T-helper 1 cell treated with Interleukin-12 subunit alpha and Interleukin-12 subunit beta and Interleukin-4 antibody, amounts not matched to agents 30 ng/mL and 1 ng/mL, for 36 hours (primary cell): Measurements from ENCODE around the gene TIAM1. TPM values are rescaled to one million over a fixed set of nuclear protein-coding genes. Genes with fewer than 3 reads are reported as not detected.

Experiments
- intact Hi-C: fragments of 100-400 bp; cut with micrococcal nuclease; formaldehyde crosslinking; loops from one replicate; pipeline ENCODE4 v1.15.1; 2024
- total RNA-seq: library from RNA; stranded (reverse); gene quantifications from 2 replicates; pipeline ENCODE4 v1.2.3, GENCODE V29; 2022

The TIAM1 gene
- total RNA-seq, 1 donor from 2014 or later, result 155 TPM

GRCh38 chr21:31335957-31336738 is 7.9 kb downstream of the TIAM1 start:
- intact Hi-C loops, result loop anchor here (1.0 kb wide), 2 partner anchors 8 to 10 kb away; partner anchors contain the start of gene TIAM1

GRCh38 chr21:31334648-31335121 is 9.4 kb downstream of the TIAM1 start:
- intact Hi-C loops, result no loop called here

DNA sequence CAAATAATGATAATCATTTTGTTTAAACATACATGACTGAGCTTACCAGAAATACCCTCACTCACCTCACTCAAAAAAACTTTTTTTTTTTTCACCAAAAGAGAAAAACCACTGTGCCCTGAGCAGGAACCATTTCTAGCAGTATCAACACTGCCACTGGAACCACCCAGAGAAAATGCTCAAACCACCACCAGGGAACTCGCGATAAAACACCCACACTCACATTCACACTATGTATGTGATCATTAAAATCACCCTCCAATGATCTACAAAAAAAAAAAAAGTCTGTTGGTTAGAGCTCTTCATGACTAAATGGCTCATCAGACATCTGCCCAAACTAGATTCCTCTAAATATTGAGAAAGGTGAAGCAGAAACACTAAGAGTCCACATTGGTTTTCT is 11.5 kb downstream of the TIAM1 start:
- intact Hi-C loops, result no loop called here

GRCh38 chr21:31331231-31331630 is 12.8 kb downstream of the TIAM1 start:
- intact Hi-C loops, result no loop called here

DNA sequence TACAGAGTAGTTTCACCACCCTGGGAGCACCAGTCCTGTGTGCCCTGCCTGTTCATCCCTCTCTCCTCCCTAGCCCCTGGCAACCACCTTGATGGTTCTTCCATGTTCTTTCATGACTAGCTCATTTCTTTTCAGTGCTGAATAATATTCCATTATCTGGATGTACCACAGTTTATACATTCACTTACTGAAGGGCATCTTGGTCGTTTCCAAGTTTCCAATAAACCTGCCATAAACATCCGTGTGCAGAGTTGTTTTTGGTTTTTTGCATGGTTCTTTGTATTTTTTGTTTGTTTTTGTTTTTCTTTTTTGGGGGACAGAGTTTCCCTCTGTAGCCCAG is 13.9 kb downstream of the TIAM1 start:
- intact Hi-C loops, result no loop called here

GRCh38 chr21:31329456-31330143 is 14.5 kb downstream of the TIAM1 start:
- intact Hi-C loops, result no loop called here

DNA sequence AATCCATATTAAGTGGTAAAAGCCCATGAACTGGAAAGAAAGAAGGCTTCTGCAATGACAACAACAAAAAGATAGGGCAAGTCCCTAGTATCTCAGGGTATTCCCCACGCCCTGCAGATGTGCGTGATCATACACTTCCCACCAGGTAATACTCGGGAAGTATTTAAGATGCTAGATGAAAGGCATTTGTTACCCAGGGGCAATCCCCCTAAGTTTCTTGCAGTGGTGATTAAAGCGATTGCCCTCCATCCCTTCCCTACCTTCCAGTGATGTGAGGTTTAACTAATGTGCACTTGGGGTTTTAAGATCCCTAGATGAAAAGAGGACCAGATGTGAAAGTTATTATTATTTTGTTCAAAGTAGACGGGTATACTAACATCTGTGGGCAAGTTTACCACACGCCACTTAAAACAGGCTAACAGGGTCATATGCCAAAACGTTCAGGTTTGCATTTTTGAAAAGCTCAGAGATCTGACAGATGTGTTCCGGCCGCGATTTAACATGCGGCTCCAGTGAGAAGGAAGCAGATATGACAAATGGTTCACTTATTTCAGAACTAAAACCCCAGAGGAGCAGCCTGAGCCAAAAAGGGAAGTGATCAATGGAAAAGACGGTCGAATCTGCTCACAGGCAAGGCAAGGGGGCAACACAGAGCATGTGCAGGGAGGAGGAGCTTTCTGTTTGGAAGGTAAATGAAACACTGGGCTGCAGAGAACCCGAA is 17.4 kb downstream of the TIAM1 start:
- intact Hi-C loops, result loop anchor here (1.0 to 2.0 kb wide), 3 partner anchors 10 to 28 kb away; no protein-coding TSS in a partner anchor

- intact Hi-C loops, result no loop called here
Measured at GRCh38 chr21:31318971-31319370, 25.1 kb downstream of the TIAM1 start.

DNA sequence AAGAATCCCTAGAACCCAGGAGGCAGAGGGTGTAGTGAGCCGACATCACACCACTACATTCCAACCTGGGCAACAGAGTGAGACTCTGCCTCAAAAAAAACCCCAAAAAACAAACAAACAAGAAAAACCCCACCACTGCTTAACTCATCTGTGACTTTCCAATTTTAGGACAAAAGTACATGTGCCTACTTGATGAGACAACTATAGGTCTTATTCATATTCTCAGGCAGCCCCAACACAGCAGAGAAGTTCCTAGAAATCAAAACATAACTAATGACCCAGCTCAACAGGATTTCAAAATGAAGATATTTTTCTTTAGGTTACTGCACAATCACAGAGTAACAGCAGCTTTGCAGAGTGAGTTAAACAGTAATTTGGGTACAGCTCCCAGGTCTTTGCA is 26.4 kb downstream of the TIAM1 start:
- intact Hi-C loops, result no loop called here

GRCh38 chr21:31316488-31317169 is 27.4 kb downstream of the TIAM1 start:
- intact Hi-C loops, result no loop called here

- intact Hi-C loops, result no loop called here
Measured at GRCh38 chr21:31316072-31316471, 28.0 kb downstream of the TIAM1 start.

GRCh38 chr21:31310750-31311149 is 33.3 kb downstream of the TIAM1 start:
- intact Hi-C loops, result no loop called here

DNA sequence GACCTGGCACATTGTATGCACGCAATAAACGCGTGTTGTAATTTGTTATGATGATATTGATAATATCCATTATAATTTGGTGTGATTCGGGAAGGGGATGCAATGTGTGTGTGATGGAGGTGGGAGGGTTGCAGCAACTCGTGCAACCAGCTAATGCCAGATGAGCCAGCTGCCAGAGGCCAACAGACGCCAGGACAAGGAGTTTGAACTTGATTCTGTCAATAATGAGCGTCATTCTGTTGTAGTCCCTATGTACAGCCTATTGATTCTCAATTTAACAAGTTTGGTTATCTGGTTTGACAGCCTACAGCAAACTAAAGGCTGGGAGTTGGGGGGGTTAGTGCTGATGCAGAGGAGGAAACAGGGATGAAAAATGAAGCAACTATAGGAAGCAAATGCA is 35.5 kb downstream of the TIAM1 start:
- intact Hi-C loops, result no loop called here

GRCh38 chr21:31305888-31306287 is 38.2 kb downstream of the TIAM1 start:
- intact Hi-C loops, result no loop called here

GRCh38 chr21:31299291-31300147 is 44.5 kb downstream of the TIAM1 start:
- intact Hi-C loops, result no loop called here

DNA sequence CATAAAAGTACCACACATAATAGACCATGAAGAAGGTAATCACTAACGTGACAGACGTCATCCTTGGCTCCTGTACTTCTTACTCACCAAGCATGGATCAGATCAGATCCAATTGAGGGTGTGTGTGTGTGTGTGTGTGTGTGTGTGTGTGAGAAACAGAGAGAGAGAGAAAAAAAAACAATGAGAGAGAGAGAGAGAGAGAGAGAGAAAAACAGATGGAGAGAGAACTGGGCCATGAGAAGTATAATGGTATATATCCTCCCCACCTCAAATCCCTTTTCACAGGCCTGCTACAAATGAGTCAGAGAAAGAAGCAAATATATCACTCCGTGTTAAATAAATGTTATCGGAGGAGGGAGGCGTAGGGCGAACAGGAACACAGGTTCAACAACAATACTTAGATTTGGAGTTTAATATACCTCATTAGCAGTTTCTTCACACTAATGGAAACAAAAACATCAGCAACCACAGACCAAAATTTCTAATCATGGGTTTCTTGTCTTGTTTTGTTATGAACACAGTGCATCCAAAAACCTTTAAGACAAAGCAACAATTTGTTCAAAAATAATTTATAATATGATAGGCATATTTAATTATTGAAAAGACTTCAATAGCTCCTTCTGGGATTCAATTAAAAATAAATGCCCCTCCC is 45.3 kb downstream of the TIAM1 start:
- intact Hi-C loops, result no loop called here

DNA sequence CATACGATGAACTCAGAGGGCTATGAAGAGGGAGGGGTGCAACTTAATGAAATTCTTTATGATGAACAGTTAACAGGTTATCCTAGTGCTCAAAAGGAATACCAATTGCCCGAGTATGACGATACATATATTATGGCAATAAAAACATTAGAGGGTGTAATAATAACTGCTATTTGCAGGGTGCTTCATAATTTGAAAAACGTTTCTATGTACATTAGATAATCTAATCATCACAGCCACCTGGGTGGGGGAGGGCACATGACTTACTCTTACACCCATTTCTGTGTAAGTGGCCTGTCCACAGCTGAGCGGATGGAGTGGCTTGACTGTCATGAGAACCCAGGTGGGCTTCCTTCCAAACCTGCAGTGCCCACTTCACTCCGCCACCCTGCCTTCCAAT is 46.3 kb downstream of the TIAM1 start:
- intact Hi-C loops, result no loop called here

DNA sequence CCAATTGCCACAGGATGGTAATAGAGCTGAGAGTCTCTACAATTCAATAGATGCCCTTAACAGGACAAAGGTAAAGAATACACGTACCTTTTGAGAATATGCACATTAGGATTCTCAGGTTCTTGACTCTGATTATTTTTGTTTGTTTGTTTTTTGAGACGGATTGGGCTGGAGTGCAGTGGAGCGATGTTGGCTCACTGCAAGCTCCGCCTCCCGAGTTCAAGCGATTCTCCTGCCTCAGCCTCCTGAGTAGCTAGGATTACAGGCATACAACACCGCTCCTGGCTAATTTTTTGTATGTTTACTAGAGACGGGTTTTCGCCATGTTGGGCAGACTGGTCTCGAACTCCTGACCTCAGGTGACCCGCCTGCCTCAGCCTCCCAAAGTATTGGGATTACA is 48.4 kb downstream of the TIAM1 start:
- intact Hi-C loops, result no loop called here

GRCh38 chr21:31294691-31295090 is 49.4 kb downstream of the TIAM1 start:
- intact Hi-C loops, result no loop called here

DNA sequence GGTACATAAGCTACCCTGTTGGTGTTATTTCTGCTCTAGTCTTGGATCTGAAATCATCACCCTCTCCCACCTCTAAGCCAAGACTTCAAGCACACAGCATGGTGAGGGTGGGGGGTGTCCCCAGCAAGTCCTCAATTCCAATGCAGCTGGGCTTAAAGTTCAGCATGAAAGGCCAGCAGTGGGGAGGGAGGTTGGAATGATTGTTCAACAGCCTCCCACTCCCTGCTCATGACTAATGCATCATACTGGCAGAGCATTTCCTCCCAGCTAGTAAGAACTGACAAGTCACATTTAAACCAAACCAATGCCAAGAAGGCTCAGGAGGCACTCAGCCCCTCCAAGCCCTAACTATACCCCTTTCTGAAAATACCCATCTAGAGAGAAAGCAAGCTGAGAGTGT is 50.1 kb downstream of the TIAM1 start:
- intact Hi-C loops, result no loop called here
